Umbilical cord (tissue), 2 donors: ENCODE results near the gene C19orf53. TPM values are rescaled to one million over a fixed set of nuclear protein-coding genes. Genes with fewer than 3 reads are reported as not detected.
A peak's percentile ranks its signal among the peaks of the same experiment; 100 is the strongest.
"Not testable (repeated sequence)": the region's sequence is repeated elsewhere in the genome, so short reads cannot be mapped to it uniquely, and the experiment has no call there.

Experiments
- DNase-seq: peaks from one replicate; pipeline ENCODE4 v3.0.0-alpha.2; 2015; ENCODE audit warnings: low spot score
- total RNA-seq: library from RNA; depleted of rRNA; stranded (reverse); fragments of >200 nt; gene quantifications from one replicate; pipeline ENCODE4 v1.2.3, GENCODE V29; 2014; ENCODE audit warnings: low replicate concordance; ENCODE audit not compliant: insufficient read depth

C19orf53 gene
- 17.3 TPM for total RNA-seq

DNA sequence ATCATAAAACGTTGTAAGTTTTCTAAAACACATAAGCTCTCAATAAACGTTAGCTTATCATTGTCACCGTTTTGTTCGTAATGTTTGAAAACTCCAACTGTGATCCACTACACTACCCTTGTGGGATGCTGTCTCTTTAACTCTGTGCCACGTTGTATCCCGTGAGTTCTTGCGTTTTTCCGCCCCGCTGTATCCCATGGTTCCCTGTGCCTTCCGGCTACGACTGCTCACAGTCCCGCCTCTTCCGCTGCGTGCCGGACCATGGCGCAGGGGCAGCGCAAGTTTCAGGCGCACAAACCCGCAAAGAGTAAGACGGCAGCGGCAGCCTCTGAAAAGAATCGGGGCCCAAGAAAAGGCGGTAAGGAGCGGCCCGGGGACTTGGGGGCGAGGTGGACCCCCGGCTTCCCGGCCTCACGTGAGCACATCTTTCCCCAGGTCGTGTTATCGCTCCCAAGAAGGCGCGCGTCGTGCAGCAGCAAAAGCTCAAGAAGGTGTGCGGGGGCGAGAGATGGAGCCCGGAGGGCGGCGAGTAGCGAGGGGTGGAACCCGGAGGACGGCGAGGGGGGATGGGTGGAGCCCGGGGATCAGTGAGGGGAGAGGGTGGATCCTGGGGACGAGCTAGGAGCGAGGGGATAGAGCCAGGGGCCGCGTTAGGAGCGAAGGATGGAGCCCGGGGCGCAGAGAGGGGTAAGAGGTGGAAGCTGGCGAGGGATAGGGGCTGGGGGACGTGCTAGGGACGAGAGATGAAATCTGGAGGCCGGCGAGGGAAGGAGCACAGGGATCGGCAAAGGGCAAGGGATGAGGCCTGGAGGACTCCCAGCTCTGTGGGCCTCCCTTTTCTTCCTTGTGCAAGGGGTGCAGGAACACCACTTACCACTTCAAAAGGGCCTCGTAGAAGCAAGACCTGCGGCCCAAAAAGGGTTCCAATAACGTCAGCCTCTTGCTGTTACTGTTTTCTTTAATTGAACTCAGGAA is at the start of gene C19orf53:
TSS of gene C19orf53 (plus strand) at position 240 of the 975 bp plus-strand sequence. CDS start at position 262, 22 bp downstream.
- peak; percentile 97 for DNase-seq

DNA sequence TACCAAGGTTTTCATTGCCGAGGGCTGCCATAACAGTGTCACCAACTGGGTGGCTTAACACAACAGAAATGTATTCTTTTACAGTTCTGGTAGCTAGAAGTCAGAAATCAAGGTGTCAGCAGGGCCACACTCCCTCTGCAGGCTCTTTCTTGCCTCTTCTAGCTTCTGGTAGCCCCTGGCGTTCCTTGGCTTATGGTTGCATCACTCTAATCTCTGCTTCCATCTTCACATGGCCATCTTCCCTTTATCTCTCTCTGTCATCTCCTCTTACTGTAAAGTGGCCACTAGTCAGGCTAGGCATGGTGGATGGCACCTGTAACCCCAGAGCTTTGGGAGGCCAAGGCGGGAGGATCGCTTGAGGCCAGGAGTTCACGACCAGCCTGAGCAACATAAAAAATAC is 47.9 kb upstream of the C19orf53 start:
- DNase-seq, result no peak

GRCh38 chr19:13727798-13728197 is 46.5 kb upstream of the C19orf53 start:
- peak; percentile 17 for DNase-seq

DNA sequence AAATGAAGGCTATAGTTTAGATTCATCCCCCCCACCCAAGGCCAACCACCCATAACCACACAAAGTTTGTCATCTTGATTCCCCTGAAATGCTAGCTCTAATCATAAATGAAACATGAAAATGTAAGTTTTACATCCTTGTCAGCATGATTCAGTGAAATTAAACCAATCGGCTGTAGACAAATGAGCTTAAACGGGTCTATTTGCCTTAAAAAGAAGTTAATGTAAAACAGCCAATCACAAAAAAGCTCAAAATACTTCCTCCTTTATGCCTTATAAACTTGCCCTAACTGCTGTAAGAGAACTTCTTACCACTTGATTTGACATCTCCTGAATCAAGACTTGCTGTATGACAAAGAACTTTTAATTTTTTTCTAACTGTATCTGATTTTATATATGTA is 44.4 kb upstream of the C19orf53 start:
- no peak for DNase-seq

- DNase-seq, result peak; percentile 97
These were observed 42.9 kb upstream of the C19orf53 start for GRCh38 chr19:13731147-13731964.

DNA sequence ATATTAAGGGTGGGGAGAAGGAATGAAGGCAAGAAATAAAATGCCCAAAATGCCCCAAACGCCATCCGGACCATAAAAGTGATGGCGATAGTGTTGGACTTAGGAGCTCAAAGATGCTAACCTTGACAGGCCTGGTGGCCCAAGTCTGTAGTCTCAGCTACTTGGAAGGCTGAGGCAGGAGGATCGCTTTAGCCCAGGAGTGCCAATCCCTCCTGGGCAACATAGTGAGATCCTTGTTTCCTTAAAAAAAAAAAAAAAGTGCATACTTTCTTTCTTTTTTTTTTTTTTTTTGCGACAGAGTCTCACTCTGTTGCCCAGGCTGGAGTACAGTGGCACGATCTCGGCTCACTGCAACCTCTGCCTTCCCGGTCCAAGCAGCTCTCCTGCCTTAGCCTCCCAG is 41.9 kb upstream of the C19orf53 start:
- DNase-seq, result no peak

- no peak for DNase-seq
These were observed 39.5 kb upstream of the C19orf53 start for GRCh38 chr19:13734751-13735150.

- DNase-seq, result no peak
These were observed 36.2 kb upstream of the C19orf53 start for GRCh38 chr19:13738073-13738472.

DNA sequence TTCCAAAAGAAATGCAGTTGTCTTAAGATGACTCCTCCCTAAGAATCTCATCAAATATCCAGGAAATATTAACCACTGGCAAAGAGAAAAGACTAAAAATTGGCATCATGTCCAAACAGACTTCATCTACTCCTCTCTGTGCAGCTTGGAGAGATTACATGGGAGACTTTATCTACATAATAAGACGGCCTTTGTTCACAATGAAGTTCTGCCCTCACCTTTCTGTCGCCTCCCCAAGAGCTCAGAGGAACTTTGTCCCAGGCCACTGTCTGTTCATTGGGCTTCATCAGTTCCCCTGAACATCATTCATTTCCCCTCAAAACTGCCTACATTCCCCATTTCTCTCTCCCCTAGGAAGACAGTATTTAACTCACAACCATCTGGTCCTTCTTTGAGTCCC is 32.4 kb upstream of the C19orf53 start:
- no peak for DNase-seq

- no peak for DNase-seq
These were observed 31.5 kb upstream of the C19orf53 start for GRCh38 chr19:13742756-13743155.

DNA sequence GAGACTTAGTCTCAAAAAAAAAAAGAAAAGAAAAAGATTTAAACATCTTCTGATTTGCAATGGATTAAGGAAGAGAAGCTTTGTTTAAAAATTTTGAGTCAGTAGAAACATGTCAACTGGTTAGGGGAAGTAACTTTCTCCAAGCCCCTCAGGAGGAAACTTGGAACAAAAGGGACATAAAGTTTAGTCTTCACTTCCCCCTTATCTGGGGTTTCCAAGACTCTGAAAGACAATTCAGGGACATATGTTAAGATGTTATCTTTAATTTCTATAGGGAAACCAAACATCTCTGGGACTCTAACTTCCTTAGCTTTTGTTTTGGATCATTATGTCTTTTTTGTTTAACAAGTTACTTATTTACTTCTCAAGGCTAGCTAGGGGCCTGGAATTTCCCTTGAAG is 30.1 kb upstream of the C19orf53 start:
- no peak for DNase-seq

GRCh38 chr19:13747098-13747453 is 27.2 kb upstream of the C19orf53 start:
- no peak for DNase-seq

DNA sequence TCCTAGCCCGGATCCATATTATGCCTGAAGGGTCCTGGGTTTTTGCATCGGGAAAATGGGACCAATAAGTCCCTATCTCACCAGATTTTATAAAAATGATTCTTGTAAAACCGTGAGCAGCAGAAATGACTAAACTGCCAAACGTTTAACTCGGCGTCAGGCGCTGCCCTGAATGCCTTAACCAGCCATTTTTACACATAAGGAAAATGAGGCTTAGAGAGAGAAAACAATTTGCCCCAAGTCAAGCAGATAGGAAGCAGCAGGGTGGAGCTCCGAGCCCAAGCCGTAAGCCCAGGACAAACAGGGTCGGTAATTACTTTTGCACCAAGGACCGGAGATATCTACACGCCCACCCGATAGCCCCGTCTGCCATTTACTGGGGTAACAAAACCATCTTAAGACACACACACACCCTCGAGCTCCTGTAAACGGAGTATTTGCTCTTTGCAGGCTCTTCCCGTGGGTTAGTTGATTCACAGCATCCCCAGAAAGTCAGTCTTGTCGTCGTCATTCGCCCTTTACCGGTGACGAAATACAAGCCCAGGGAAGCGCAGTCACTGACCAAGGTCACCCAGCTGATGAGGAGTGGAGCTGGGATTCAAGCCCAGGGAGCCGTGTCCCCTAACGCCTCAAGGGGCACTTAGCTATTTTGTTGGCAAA is 26.0 kb upstream of the C19orf53 start:
- DNase-seq, result no peak

- no peak for DNase-seq
These were observed 22.8 kb upstream of the C19orf53 start for GRCh38 chr19:13751436-13751835.

GRCh38 chr19:13753622-13754021 is 20.6 kb upstream of the C19orf53 start:
- not testable (repeated sequence) for DNase-seq

- DNase-seq, result no peak
These were observed 18.0 kb upstream of the C19orf53 start for GRCh38 chr19:13756210-13756609.

GRCh38 chr19:13757805-13758772 is 16.2 kb upstream of the C19orf53 start:
- DNase-seq, result no peak

- no peak for DNase-seq
These were observed 15.5 kb upstream of the C19orf53 start for GRCh38 chr19:13758795-13759194.

GRCh38 chr19:13761423-13761822 is 12.8 kb upstream of the C19orf53 start:
- DNase-seq, result no peak

DNA sequence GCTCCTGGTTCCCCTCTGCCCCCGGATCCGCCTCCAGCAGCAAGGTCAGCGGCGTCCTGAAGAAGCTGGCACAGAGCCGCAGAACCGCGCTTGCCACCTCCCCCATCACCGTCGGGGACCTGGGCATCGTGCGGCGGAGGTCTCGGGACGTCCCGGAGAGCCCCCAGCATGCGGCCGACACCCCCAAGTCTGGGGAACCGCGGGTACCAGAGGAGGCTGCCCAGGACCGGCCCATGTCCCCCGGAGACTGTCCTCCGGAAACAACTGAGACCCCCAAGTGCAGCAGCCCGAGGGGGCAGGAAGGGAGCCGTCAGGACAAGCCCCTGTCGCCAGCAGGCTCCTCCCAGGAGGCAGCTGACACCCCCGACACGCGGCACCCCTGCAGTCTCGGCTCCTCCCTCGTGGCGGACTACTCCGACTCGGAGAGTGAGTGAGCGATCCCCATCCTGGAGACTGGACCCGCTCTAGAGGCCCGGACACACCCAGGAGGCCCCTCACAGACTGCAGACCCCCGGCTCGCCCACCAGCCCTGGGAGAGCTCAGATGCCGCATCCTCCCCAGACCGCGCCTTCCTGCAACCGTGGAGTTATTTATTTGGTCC is 11.5 kb upstream of the C19orf53 start:
- DNase-seq, result no peak
